K562 (cell line): ENCODE measurements around the gene TMCO4. TPM values are rescaled to one million over a fixed set of nuclear protein-coding genes. Genes with fewer than 3 reads are reported as not detected.

Source experiments
- ATAC-seq: fragments of 200-7000 bp; cut with Tn5 transposase; 3 replicates; pipeline ENCODE4 v1.9.1; 2020; ENCODE audit warnings: moderate library complexity
- BruUV-seq: library from RNA; stranded (reverse); fragments of 400-500 nt; replicated peaks from 2 replicates; lab custom pipeline; 2021; lab: Mats Ljungman, UMichigan
- CTCF ChIA-PET: fragments of 300-600 bp; formaldehyde crosslinking; extraction: SDS; loops from one replicate; lab custom pipeline; 2021; ENCODE audit warnings: low intra/inter-chr PET ratio; lab: Yijun Ruan, JAX
- POLR2A ChIA-PET: fragments of 300-600, 350-650 bp; sonication (Branson Sonifier 250); formaldehyde crosslinking; extraction: SDS; loops from one replicate; lab custom pipeline; 2021; ENCODE audit warnings: antibody characterized with exemption, inconsistent platforms; lab: Yijun Ruan, JAX
- DNase-seq, 4 experiments: peaks; one replicate each; pipeline versions ENCODE4 v3.0.0 to v3.0.0-alpha.2; 2011 to 2018; ENCODE audit warnings: low spot score in 3 of 4, mixed read lengths in 3 of 4; ENCODE audit errors: extremely low read depth in 1 of 4
- FAIRE-seq: peaks from 2 replicates; lab custom pipeline; 2011; peaks lifted over from hg19 to GRCh38; lab: Jason Lieb, UNC
- H2AFZ ChIP-seq: 2 replicates; pipeline ENCODE4 v1.6.0; 2011; ENCODE audit warnings: low read depth, low read length, control low read depth, inconsistent platforms
- H3K27ac ChIP-seq: fragments of 200-600 bp; 3 replicates; pipeline ENCODE4 v1.8.0; 2011; ENCODE audit warnings: low read depth, mild to moderate bottlenecking, control low read depth, inconsistent platforms, low read length, moderate library complexity, mixed read lengths; ENCODE audit errors: extremely low read depth
- H3K27me3 ChIP-seq, 2 experiments: fragments of 300-600 bp in 1 of 2; 2 replicates in 1 of 2; 3 replicates in 1 of 2; pipeline versions ENCODE4 v1.6.0 to v1.8.0; 2011; ENCODE audit warnings: inconsistent platforms in 2 of 2, low read length in 2 of 2, mild to moderate bottlenecking in 1 of 2, mixed read lengths in 1 of 2, moderate library complexity in 1 of 2; ENCODE audit not compliant: control insufficient read depth in 2 of 2, insufficient read depth in 2 of 2
- H3K36me3 ChIP-seq: fragments of 300-600 bp; 3 replicates; pipeline ENCODE4 v1.8.0; 2011; ENCODE audit warnings: mild to moderate bottlenecking, low read length, inconsistent platforms; ENCODE audit not compliant: control insufficient read depth, insufficient read depth
- H3K4me1 ChIP-seq, 2 experiments: fragments of 200-600 bp in 1 of 2; replicated peaks in 1 of 2; 2 replicates in 1 of 2; 3 replicates in 1 of 2; pipeline versions ENCODE4 v1.5.1 to v1.8.0; 2011; ENCODE audit warnings: inconsistent platforms in 2 of 2, low read length in 2 of 2, mild to moderate bottlenecking in 1 of 2, mixed read lengths in 1 of 2, moderate library complexity in 1 of 2; ENCODE audit not compliant: control insufficient read depth in 2 of 2, insufficient read depth in 2 of 2
- H3K4me2 ChIP-seq: 2 replicates; pipeline ENCODE4 v1.6.1; 2011; ENCODE audit warnings: low read length, control low read depth, inconsistent platforms, mixed read lengths; ENCODE audit not compliant: insufficient read depth
- H3K4me3 ChIP-seq: fragments of 200-600 bp; sonication (generic), shearing (Covaris generic); 2 replicates; pipeline ENCODE4 v1.5.1; 2016; ENCODE audit warnings: control low read depth, inconsistent platforms
- H3K79me2 ChIP-seq: fragments of 200-600 bp; 3 replicates; pipeline ENCODE4 v1.8.0; 2011; ENCODE audit warnings: low read length, inconsistent platforms; ENCODE audit not compliant: control insufficient read depth, insufficient read depth
- H3K9ac ChIP-seq, 2 experiments: 2 replicates each; pipeline versions ENCODE4 v1.6.0 to v1.6.1; 2011; ENCODE audit warnings: low read depth in 2 of 2, low read length in 2 of 2, control low read depth in 1 of 2, inconsistent platforms in 1 of 2, mild to moderate bottlenecking in 1 of 2, mixed read lengths in 1 of 2; ENCODE audit not compliant: insufficient read depth in 1 of 2
- H3K9me1 ChIP-seq: one replicate; pipeline ENCODE4 v1.6.0; 2011; ENCODE audit warnings: inconsistent platforms, mild to moderate bottlenecking, low read length, moderate library complexity; ENCODE audit not compliant: control insufficient read depth, insufficient read depth
- H3K9me3 ChIP-seq: replicated peaks from 2 replicates; pipeline ENCODE4 v1.5.1; 2011; ENCODE audit warnings: low read depth, low read length, inconsistent platforms; ENCODE audit not compliant: control insufficient read depth, insufficient read depth
- H4K20me1 ChIP-seq: replicated peaks from 2 replicates; pipeline ENCODE4 v1.6.1; 2011; ENCODE audit warnings: low read length, inconsistent platforms, mixed read lengths; ENCODE audit not compliant: control insufficient read depth, insufficient read depth
- ARNT ChIP-seq, 2 experiments: fragments of 450-650 bp; IDR thresholded peaks; 2 replicates each; pipeline ENCODE4 v1.6.1; 2016; ENCODE audit warnings: mild to moderate bottlenecking in 1 of 2
- CREB1 ChIP-seq, 2 experiments: sonication (generic) in 1 of 2; formaldehyde crosslinking in 1 of 2; IDR thresholded peaks; 2 replicates each; pipeline versions ENCODE4 v1.6.1 to v1.8.0; 2012 to 2022; ENCODE audit warnings: inconsistent platforms in 1 of 2, mild to moderate bottlenecking in 1 of 2, missing genetic modification reagents in 1 of 2, moderate library complexity in 1 of 2
- GABPB2 ChIP-seq: fragments of 250-450 bp; sonication (Bioruptor Pico); conservative IDR thresholded peaks from 2 replicates; pipeline ENCODE4 v1.5.1; 2021; ENCODE audit warnings: mild to moderate bottlenecking
- HMBOX1 ChIP-seq: sonication (generic); IDR thresholded peaks from 2 replicates; pipeline ENCODE4 v1.6.1; 2016
- HMGN3 ChIP-seq: IDR thresholded peaks from 2 replicates; pipeline ENCODE4 v1.6.1; 2011; ENCODE audit warnings: borderline replicate concordance, low read depth, mild to moderate bottlenecking, mixed read lengths, low read length; ENCODE audit not compliant: insufficient read length; ENCODE audit errors: extremely low read depth
- PML ChIP-seq: IDR thresholded peaks from 2 replicates; pipeline ENCODE4 v1.6.1; 2012; ENCODE audit warnings: low read length, inconsistent platforms
- ZNF224 ChIP-seq: sonication (generic); formaldehyde crosslinking; IDR thresholded peaks from 2 replicates; pipeline ENCODE4 v1.8.0; 2022; ENCODE audit warnings: mild to moderate bottlenecking, missing genetic modification reagents
- WGBS: fragments of 100-300 bp; shearing (Covaris generic); methylation state at CpG from one replicate; pipeline ENCODE4 v1.1.6; 2016; ENCODE audit warnings: low coverage, mixed read lengths; ENCODE audit not compliant: insufficient coverage; ENCODE audit errors: missing lambda C conversion rate; 5-methylcytosine and 5-hydroxymethylcytosine counted together
- in situ Hi-C: fragments of 300-500 bp; cut with MboI; formaldehyde crosslinking; loops from 4 replicates; pipeline ENCODE4 v1.15.0; 2018; ENCODE audit warnings: inconsistent platforms, mixed read lengths
- intact Hi-C: fragments of 100-400 bp; cut with micrococcal nuclease; formaldehyde crosslinking; loops from 2 replicates; pipeline ENCODE4 v1.14.2; 2022
- polyA plus RNA-seq, 8 experiments: library from polyadenylated mRNA; depleted of rRNA in 4 of 8; stranded (reverse) in 5 of 8; unstranded in 3 of 8; fragments of >200 nt; fragmentation: Nextera tagmentation in 2 of 8; fragmentation: Illumina TruSeq in 1 of 8; extraction: Ambion mirVana in 2 of 8; extraction: Trizol in 1 of 8; gene quantifications; 2 replicates each; pipeline versions ENCODE4 v1.2.1 to v1.2.3, GENCODE V29; 2011 to 2014; ENCODE audit warnings: inconsistent platforms in 1 of 8, missing spikeins in 1 of 8
- total RNA-seq, 7 experiments: library from RNA; depleted of rRNA in 6 of 7; stranded (reverse); fragments of >200 nt in 6 of 7; fragmentation: Illumina TruSeq in 2 of 7; extraction: Trizol in 2 of 7; gene quantifications; 2 replicates each; pipeline versions ENCODE4 v1.2.1 to v1.2.3, GENCODE V29; 2011 to 2021; ENCODE audit warnings: low replicate concordance in 1 of 7
- TF ChIP-seq, protein P1 (sequence below), 2 experiments: fragments of 450-650 bp in 1 of 2; sonication (generic) in 1 of 2; formaldehyde crosslinking in 1 of 2; IDR thresholded peaks; 2 replicates each; pipeline versions ENCODE4 v1.7.1 to v1.9.0; 2016 to 2022; ENCODE audit warnings: inconsistent platforms in 1 of 2, mild to moderate bottlenecking in 1 of 2, missing genetic modification reagents in 1 of 2

Gene TMCO4
- total and polyA plus RNA-seq, 9 of the 15 experiments (the other 6 are each of a cell fraction or from before 2014, with no cell fraction given) = 0.06 to 2.1 (median 1.2) TPM

- in situ Hi-C loops = no loop called here
Measured at GRCh38 chr1:19775317-19775716, 24.4 kb downstream of the TMCO4 start.

More at GRCh38 chr1:19775317-19775716, 24.4 kb downstream of the TMCO4 start:
- ChIA-PET CTCF (no interaction called here), POLR2A (no interaction called here)
- H3K4me2 ChIP-seq = no peak overlapping the region
- H3K27ac ChIP-seq = no peak overlapping the region
- no peak overlapping the region for H3K9ac ChIP-seq
- DNase-seq (no peak), ATAC-seq (no peak), FAIRE-seq (no peak)
- H3K4me3 ChIP-seq = no peak overlapping the region
- H2AFZ ChIP-seq = no peak overlapping the region
- peaks cover 2% of the 10 kb centered on the region; the same call in 1 of the 2 replicates for H4K20me1 ChIP-seq
- H3K79me2 ChIP-seq = no peaks in the 10 kb centered on the region
- TF ChIP-seq GABPB2 (CRISPR knock-in tag) (no peak), HMBOX1 (peak; percentile 47; the same call in 1 of the 2 replicates), PML (no peak), HMGN3 (no peak), CREB1 (IDR thresholded peaks at IDR 0.05) (no peak), CREB1 (CRISPR knock-in tag; IDR thresholded peaks at IDR 0.05) (no peak), ZNF224 (CRISPR knock-in tag) (no peak), ARNT (IDR thresholded peaks at IDR 0.05) (no peak)
- TF ChIP-seq, protein P1, sequence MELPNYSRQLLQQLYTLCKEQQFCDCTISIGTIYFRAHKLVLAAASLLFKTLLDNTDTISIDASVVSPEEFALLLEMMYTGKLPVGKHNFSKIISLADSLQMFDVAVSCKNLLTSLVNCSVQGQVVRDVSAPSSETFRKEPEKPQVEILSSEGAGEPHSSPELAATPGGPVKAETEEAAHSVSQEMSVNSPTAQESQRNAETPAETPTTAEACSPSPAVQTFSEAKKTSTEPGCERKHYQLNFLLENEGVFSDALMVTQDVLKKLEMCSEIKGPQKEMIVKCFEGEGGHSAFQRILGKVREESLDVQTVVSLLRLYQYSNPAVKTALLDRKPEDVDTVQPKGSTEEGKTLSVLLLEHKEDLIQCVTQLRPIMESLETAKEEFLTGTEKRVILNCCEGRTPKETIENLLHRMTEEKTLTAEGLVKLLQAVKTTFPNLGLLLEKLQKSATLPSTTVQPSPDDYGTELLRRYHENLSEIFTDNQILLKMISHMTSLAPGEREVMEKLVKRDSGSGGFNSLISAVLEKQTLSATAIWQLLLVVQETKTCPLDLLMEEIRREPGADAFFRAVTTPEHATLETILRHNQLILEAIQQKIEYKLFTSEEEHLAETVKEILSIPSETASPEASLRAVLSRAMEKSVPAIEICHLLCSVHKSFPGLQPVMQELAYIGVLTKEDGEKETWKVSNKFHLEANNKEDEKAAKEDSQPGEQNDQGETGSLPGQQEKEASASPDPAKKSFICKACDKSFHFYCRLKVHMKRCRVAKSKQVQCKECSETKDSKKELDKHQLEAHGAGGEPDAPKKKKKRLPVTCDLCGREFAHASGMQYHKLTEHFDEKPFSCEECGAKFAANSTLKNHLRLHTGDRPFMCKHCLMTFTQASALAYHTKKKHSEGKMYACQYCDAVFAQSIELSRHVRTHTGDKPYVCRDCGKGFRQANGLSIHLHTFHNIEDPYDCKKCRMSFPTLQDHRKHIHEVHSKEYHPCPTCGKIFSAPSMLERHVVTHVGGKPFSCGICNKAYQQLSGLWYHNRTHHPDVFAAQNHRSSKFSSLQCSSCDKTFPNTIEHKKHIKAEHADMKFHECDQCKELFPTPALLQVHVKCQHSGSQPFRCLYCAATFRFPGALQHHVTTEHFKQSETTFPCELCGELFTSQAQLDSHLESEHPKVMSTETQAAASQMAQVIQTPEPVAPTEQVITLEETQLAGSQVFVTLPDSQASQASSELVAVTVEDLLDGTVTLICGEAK (IDR thresholded peaks at IDR 0.05) = peak; percentile 95
- TF ChIP-seq, protein P1 (CRISPR knock-in tag; IDR thresholded peaks at IDR 0.05) = peak; percentile 95
- WGBS = 27% methylated on average over 6 of the region's 6 CpGs
- no peaks in the 10 kb centered on the region for H3K4me1 ChIP-seq
- BruUV-seq = no TSS peak
- H3K27me3 ChIP-seq = peaks cover 14 to 52% of the 10 kb centered on the region in 2 experiments; a peak in 4 of 5 replicates
- no peaks in the 10 kb centered on the region for H3K36me3 ChIP-seq
- H3K9me1 ChIP-seq = no peaks in the 10 kb centered on the region
- H3K9me3 ChIP-seq = no peaks in the 10 kb centered on the region
- intact Hi-C loops = no loop called here
